SKM-1 treated with dmso at 0.1 percent for 144 hours (cell line): Measurements from ENCODE around the gene FYN.
A peak's percentile ranks its signal among the peaks of the same experiment; 100 is the strongest.

ENCODE experiments used
- DNase-seq: peaks from one replicate; lab custom pipeline; 2025; ENCODE audit not compliant: unreplicated experiment; lab: John Stamatoyannopoulos, UW

Gene FYN

DNA sequence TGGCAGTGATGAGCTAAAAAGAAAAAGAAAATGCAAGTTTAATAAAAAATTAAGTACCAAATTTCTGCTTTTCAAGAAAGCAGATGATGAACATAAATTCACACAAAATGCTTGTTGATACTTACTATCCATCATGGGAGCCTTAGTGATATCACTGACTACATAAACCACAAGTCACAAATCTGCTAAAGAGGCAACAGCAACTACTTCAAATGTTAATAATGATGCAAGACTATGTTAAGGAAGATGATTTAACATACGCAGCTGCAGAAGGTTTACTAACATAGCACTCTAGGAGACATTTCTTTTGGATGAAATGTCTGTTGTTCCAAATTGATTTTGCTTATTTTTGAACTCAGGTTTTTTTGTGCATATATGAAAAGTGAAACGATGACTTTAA, 18.6 kb downstream of the FYN start:
- DNase-seq: no peak

DNA sequence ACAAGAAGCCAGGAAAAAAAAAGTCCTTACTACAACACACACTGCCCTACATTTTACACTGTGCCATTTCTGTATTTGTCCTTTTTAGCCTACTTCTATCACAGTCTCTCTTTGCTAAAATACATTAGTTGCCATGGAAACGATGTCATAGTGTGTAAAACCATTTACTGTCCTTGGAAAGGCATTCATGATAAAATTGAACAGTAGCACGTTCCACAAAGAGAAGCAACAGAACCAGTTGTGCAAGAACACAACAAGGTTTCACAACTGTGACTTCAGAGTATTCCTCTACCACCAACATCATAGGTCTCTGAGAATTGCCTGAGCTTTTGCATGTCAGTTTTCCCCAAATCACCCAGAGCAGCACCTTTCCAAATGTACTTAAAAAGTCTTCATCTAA, 20.5 kb downstream of the FYN start:
- peak; percentile 36 for DNase-seq

- no peak for DNase-seq
These were observed 22.8 kb downstream of the FYN start for GRCh38 chr6:111850295-111850937.

DNA sequence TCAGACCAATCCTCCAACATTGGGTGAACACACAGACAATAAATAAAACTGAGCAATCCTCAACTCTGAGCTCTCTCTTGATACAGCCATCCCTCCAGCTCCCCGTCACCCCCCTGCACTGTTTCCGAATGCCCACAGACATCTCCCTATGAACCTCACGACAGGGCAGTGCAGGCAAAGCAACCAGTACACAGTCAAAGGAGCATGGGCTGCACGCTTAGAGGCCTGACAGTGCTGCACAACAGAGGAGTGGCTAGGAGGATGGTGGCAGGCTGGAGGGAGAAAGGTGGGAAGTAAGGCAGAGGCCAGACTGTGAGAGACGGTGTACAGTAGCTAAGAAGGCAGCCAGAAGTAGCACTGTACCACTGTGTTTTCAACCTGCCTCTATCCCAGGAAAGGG, 24.0 kb downstream of the FYN start:
- DNase-seq: no peak

DNA sequence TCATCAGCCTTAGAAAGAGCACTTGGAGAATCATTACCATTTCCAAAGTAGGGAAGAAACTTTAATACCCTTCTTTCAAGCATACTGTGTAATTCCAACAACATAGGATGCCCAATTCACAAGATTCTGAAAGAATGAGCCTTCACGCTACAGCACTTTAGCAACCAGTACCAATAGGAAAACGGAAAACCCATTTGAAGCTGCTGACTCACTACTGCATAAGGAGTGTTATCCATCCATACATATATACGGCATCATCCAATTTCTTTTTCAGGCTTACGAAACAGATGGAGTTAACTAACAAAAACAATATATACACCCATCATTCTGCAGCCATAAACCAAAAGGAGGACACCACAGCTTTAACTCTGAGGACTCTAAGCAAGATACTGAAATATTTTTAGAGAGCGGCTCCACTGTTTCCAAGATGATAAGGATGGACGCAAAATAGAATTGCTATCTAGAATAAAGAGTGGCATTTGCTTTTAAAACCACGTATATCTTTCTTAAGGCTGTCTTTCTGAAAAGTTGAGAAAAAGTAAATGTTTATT, 24.9 kb downstream of the FYN start:
- no peak for DNase-seq

GRCh38 chr6:111846492-111847409, 26.5 kb downstream of the FYN start:
- no peak for DNase-seq

DNA sequence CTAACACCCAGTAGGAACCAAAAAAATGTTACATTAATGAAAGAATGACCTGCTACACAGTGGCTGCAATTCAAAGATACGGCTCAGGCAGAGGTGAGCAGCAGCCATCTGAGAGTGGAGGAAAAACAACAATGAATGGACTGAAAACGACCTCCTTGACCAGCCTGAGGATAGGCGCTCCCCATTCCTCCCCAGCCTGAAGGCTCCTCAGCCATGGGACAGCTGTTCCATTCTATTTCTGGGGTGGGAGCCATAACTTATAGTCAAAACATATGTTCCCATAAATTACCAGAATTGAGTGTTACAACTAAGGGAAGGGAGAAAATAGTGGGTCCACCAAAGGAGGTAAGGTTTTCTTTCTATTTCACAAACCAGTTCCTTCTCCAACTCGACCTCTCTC, 27.2 kb downstream of the FYN start:
- DNase-seq: no peak

GRCh38 chr6:111845441-111845871, 27.8 kb downstream of the FYN start:
- DNase-seq: no peak

DNA sequence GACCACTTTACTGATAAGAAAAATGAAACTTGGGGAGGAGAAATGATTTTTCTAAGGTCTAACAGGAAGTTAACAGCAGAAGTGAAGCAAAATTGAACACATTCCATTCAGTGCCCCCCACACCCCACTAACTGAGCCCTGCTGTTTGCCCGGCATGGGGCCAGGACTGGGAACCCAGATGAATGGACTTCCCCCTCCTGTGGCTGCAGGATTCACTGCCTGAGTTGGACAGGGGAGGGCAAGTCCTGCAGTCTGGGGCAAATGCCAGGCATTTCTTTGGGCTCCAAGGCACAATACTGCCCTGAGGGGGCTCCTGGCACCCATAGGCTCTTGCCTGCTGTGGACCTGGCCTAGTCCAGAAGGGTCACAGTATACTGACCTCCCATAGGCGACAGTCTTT, 28.3 kb downstream of the FYN start:
- no peak for DNase-seq

DNA sequence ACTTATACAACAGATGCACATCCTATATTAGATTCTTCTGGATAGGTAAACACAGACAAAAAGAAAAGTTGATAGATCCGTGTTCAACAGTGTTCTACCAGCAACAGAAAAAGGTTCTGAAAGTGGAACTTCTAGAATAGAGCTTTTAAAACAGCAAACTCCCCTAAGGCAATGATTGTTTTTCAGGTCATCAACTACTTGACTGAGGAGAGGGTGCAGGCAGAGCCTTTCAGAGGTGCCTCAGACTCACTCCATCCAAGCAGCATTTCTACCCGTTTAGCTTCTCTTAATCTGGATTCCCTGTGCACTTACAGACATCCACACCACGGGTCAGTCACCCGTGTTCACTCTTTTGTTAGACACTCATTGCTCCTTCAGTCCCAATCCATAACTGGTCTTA, 28.9 kb downstream of the FYN start:
- DNase-seq: no peak

- DNase-seq: no peak
These were observed 29.7 kb downstream of the FYN start for GRCh38 chr6:111843347-111844147.

DNA sequence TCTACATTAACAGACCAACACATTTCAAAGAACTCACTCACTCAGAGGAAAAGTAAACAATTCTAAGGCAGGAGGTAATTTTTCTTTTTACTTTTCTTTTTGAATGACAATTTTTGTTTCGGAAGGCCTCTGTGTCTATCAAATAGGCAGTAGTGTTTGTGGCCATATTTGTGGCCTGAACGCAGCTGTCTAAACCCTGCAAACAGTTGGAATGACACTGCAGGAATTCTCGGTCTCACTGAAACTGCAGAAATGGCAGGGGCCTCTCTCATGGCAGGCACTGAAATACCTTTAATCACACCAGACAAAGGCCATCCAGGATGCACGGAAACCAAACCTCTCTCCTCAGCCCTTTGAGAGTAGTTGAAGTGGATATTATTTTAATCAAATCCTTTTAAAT, 30.4 kb downstream of the FYN start:
- no peak for DNase-seq

- no peak for DNase-seq
These were observed 30.9 kb downstream of the FYN start for GRCh38 chr6:111842271-111842822.

- DNase-seq: peak; percentile 48
These were observed 31.4 kb downstream of the FYN start for GRCh38 chr6:111841822-111842221.

GRCh38 chr6:111840803-111841202, 32.4 kb downstream of the FYN start:
- no peak for DNase-seq

DNA sequence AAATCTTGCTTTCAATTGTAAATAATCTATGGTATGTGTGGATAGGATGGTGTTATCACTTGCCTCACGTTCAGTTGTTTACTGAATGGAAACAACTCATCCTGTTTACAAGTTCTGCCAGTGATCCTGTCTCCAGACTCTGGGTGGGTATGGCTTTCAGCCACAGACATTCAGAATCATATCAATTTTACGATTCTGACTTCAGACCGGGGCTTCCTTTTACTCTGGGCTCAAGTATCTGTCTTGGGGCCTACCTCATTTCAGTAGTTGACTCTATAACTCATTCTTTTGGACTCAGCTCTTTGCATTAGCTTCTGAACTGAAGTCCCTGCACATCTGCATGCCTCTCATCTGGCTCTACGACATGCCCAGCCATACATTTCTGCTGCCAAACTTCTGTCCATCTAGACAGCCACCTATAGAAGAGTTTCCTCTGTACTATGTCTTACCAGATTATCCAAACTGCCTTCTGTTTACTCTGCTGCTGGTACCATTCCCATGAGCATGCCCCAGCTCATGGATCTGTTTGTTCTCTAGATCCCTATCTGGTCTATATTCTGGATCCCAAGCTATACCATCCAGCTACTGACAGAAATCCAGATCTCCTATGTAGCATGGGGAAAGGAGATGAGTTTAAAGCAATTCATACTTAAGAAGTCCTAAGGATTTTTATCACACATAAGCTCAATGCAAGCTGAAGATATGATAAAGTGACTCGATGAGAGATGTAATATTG, 34.3 kb downstream of the FYN start:
- no peak for DNase-seq

DNA sequence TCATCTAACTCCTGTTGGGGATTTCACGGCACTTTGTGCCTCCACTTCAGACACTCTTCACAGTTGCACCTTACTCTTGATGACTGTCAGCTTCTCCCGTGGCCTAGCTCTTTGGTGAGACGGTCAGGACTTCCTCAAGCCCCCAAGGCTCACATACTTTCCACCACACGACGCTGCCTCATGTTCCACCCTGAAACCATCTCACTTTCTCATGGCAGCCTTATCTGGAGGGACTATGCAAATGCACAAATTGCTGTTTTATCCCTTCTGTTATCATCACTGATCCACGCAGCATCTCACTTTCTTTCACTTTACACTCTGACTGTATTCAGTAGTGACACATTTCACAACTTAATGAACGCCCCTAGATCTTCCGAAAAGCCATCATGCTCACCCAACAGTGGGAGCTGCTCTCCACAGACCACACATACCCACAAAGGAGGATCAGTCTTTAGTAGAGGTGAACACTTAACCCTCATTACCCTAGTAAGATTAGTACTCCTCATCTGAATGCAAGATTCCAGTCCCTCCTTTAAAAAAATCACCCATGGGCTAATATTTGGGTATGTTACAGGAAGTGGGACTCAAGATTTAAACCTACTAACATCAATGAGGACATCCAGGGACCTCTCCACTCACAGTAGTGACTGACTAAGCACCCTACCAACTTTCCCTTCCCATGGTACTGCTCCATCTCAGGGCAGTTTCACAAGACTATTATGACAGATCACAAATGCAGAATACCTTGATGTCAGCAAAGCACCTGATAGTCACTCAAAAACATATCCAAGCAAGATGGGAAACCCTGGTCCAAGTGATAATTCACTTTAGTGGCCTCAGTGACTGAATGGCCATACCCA, 35.4 kb downstream of the FYN start:
- DNase-seq: no peak

- DNase-seq: no peak
These were observed 36.2 kb downstream of the FYN start for GRCh38 chr6:111837007-111837406.

- DNase-seq: no peak
These were observed 37.4 kb downstream of the FYN start for GRCh38 chr6:111835807-111836206.
